AG10803 (cell line): Measurements from ENCODE around the gene TIMM23.
A peak's percentile ranks its signal among the peaks of the same experiment; 100 is the strongest.

Experiments used
- DNase-seq: peaks from one replicate; pipeline ENCODE4 v3.0.0; 2010; ENCODE audit warnings: low read depth
- H3K4me3 ChIP-seq: 2 replicates; pipeline ENCODE4 v1.5.1; 2011; ENCODE audit warnings: mild to moderate bottlenecking, low read length, control low read depth
- CTCF ChIP-seq: conservative IDR thresholded peaks from 2 replicates; pipeline ENCODE4 v1.5.1; 2011; ENCODE audit warnings: mild to moderate bottlenecking, low read length, control low read depth, inconsistent platforms

The TIMM23 gene

GRCh38 chr10:46022978-46023702, 50.9 kb downstream of the TIMM23 start:
- DNase-seq: peak; percentile 92
- TF ChIP-seq CTCF: peak; percentile 33
- H3K4me3 ChIP-seq: peak overlapping the region; percentile 81

- DNase-seq: peak; percentile 9
- no peak for TF ChIP-seq CTCF
- no peak overlapping the region for H3K4me3 ChIP-seq
Measured at GRCh38 chr10:46024948-46025347, 52.7 kb downstream of the TIMM23 start.

GRCh38 chr10:46025406-46025805, 53.1 kb downstream of the TIMM23 start:
- H3K4me3 ChIP-seq: no peak overlapping the region
- no peak for DNase-seq
- no peak for TF ChIP-seq CTCF

- peak; percentile 24 for DNase-seq
- no peak overlapping the region for H3K4me3 ChIP-seq
- no peak for TF ChIP-seq CTCF
Measured at GRCh38 chr10:46026106-46026505, 53.8 kb downstream of the TIMM23 start.

GRCh38 chr10:46028584-46029460, 56.5 kb downstream of the TIMM23 start:
- TF ChIP-seq CTCF: peak; percentile 83
- peak; percentile 73 for DNase-seq
- H3K4me3 ChIP-seq: peak overlapping the region; percentile 94

GRCh38 chr10:46029461-46030030, 57.3 kb downstream of the TIMM23 start:
- peak; percentile 8 for DNase-seq
- no peak for TF ChIP-seq CTCF
- peak overlapping the region; percentile 94 for H3K4me3 ChIP-seq
